OCI-LY3 (cell line): Measurements from ENCODE around the gene SLC38A10.

Experiments used
- EZH2phosphoT487 ChIP-seq: fragments of 200-600 bp; shearing (Covaris generic); IDR thresholded peaks from 2 replicates; pipeline ENCODE4 v1.6.1; 2018; ENCODE audit warnings: antibody characterized with exemption, mixed run types, low read depth
- TF ChIP-seq, protein P1 (sequence below): fragments of 200-600, 300-600 bp; sonication (generic); IDR thresholded peaks from 2 replicates; pipeline ENCODE4 v1.5.1; 2014; ENCODE audit warnings: antibody characterized with exemption, low read length, low read depth

DNA sequence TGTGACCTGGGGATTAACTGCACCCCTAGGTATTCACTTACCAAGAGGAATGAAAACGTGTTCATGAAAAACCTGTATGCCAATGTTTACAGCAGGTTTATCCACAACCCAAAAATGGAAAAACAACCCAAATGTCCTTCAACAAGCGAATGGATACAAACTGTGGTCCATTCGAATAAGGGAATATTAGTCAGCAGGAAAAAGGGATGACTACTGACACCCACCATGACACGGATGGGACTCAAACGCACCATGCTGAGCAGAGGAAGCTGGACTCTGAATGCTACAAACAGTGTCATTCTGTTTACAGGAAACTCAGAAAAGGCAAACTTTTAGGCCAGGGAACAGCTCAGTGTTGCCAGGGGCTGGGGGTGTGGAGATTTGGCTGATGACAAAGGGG, 4.9 kb downstream of the SLC38A10 start:
- TF ChIP-seq, protein P1, sequence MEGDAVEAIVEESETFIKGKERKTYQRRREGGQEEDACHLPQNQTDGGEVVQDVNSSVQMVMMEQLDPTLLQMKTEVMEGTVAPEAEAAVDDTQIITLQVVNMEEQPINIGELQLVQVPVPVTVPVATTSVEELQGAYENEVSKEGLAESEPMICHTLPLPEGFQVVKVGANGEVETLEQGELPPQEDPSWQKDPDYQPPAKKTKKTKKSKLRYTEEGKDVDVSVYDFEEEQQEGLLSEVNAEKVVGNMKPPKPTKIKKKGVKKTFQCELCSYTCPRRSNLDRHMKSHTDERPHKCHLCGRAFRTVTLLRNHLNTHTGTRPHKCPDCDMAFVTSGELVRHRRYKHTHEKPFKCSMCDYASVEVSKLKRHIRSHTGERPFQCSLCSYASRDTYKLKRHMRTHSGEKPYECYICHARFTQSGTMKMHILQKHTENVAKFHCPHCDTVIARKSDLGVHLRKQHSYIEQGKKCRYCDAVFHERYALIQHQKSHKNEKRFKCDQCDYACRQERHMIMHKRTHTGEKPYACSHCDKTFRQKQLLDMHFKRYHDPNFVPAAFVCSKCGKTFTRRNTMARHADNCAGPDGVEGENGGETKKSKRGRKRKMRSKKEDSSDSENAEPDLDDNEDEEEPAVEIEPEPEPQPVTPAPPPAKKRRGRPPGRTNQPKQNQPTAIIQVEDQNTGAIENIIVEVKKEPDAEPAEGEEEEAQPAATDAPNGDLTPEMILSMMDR: no peak
- TF ChIP-seq EZH2phosphoT487: no peak
